Liver (tissue), 3 donors: ENCODE measurements around the gene JMJD1C.

Experiments
- EGR1 ChIP-seq, 2 donors: IDR thresholded peaks; 2 replicates each; pipeline ENCODE4 v1.6.1; 2016 to 2018; ENCODE audit warnings: antibody characterized with exemption in 2 of 2, low read depth in 2 of 2
- HNF4G ChIP-seq: IDR thresholded peaks from 2 replicates; pipeline ENCODE4 v1.6.1; 2016; ENCODE audit warnings: antibody characterized with exemption
- JUND ChIP-seq, 2 donors: IDR thresholded peaks; 2 replicates each; pipeline ENCODE4 v1.6.1; 2016; ENCODE audit warnings: antibody characterized with exemption in 2 of 2
- RAD21 ChIP-seq, 2 donors: IDR thresholded peaks; 2 replicates each; pipeline ENCODE4 v1.6.1; 2016; ENCODE audit warnings: antibody characterized with exemption in 2 of 2, mild to moderate bottlenecking in 2 of 2
- SP1 ChIP-seq: IDR thresholded peaks from 2 replicates; pipeline ENCODE4 v1.6.1; 2018; ENCODE audit warnings: antibody characterized with exemption, mild to moderate bottlenecking
- TAF1 ChIP-seq: conservative IDR thresholded peaks from 2 replicates; pipeline ENCODE4 v1.6.1; 2016; ENCODE audit warnings: antibody characterized with exemption, mild to moderate bottlenecking
- YY1 ChIP-seq: IDR thresholded peaks from 2 replicates; pipeline ENCODE4 v1.6.1; 2016; ENCODE audit warnings: antibody characterized with exemption, mild to moderate bottlenecking
- TF ChIP-seq, protein P1 (sequence below): fragments of 150-350 bp; IDR thresholded peaks from 2 replicates; pipeline ENCODE4 v1.5.1; 2017; ENCODE audit warnings: improper control_type of control experiment, low read depth, low read length; ENCODE audit not compliant: missing input control
- TF ChIP-seq, protein P2 (sequence below): IDR thresholded peaks from 2 replicates; pipeline ENCODE4 v1.6.1; 2016; ENCODE audit warnings: antibody characterized with exemption
- donor health status: healthy.
- donor health status: healthy.

DNA sequence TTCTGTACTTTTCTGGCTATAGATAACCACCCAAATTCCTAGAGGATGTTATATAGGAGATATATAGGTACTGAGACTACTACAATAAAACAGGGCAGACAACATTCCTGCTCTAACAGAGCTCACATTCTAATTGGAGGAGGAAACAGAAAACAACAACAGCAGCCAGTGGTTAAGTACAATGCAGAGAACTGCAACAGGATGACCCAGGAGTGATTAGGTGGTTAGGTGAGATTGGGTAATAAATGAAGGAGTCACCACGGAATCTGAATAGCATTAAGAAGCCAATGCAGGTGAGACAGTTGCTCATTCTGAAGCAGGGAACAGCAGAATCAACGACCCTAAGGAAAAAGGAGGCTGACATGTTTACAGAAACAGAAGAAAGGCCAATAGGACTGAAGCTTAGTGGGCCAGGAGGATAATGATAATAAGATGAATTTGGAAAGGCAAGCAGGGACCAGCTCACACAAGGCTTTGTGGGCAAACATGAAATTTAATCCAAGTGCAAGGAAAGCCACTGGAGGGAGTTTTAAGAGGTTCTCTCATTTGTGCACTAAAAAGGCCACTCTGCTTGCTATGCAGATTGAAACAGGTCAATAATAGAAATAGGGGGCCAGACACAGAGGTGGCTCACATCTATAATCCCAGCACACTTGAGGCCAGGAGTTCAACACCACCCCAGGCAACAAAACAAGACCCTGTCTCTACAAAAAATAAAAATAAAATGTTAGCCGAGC, 38.5 kb upstream of the JMJD1C start:
- TF ChIP-seq, protein P1, sequence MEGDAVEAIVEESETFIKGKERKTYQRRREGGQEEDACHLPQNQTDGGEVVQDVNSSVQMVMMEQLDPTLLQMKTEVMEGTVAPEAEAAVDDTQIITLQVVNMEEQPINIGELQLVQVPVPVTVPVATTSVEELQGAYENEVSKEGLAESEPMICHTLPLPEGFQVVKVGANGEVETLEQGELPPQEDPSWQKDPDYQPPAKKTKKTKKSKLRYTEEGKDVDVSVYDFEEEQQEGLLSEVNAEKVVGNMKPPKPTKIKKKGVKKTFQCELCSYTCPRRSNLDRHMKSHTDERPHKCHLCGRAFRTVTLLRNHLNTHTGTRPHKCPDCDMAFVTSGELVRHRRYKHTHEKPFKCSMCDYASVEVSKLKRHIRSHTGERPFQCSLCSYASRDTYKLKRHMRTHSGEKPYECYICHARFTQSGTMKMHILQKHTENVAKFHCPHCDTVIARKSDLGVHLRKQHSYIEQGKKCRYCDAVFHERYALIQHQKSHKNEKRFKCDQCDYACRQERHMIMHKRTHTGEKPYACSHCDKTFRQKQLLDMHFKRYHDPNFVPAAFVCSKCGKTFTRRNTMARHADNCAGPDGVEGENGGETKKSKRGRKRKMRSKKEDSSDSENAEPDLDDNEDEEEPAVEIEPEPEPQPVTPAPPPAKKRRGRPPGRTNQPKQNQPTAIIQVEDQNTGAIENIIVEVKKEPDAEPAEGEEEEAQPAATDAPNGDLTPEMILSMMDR = no peak
- no peak for TF ChIP-seq EGR1 (IDR thresholded peaks at IDR 0.05; ENCODE audit: low read depth in 2 of 2)
- no peak for TF ChIP-seq SP1
- no peak for TF ChIP-seq YY1
- no peak for TF ChIP-seq RAD21 (IDR thresholded peaks at IDR 0.05)
- no peak for TF ChIP-seq JUND (IDR thresholded peaks at IDR 0.05)
- TF ChIP-seq TAF1 = no peak
- TF ChIP-seq HNF4G = no peak
- TF ChIP-seq, protein P2, sequence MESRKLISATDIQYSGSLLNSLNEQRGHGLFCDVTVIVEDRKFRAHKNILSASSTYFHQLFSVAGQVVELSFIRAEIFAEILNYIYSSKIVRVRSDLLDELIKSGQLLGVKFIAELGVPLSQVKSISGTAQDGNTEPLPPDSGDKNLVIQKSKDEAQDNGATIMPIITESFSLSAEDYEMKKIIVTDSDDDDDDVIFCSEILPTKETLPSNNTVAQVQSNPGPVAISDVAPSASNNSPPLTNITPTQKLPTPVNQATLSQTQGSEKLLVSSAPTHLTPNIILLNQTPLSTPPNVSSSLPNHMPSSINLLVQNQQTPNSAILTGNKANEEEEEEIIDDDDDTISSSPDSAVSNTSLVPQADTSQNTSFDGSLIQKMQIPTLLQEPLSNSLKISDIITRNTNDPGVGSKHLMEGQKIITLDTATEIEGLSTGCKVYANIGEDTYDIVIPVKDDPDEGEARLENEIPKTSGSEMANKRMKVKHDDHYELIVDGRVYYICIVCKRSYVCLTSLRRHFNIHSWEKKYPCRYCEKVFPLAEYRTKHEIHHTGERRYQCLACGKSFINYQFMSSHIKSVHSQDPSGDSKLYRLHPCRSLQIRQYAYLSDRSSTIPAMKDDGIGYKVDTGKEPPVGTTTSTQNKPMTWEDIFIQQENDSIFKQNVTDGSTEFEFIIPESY = no peak
